ENCODE data around the gene NOS1. TPM values are rescaled to one million over a fixed set of nuclear protein-coding genes. Genes with fewer than 3 reads are reported as not detected.

The NOS1 gene
- total RNA-seq (2021; fragmentation: NEBNext Ultra II Directional; extraction: Animal tissue kit (Norgen Biotek cat#: 25700)) (1.9 and 2.0 TPM in 2 replicates), polyA plus RNA-seq (2011; rRNA removed) (1.5 and 1.8 TPM in 2 replicates), polyA minus RNA-seq (2011; rRNA and poly(A)+ RNA removed) (6.5 and 6.6 TPM in 2 replicates)
- 1.1 TPM for polyA plus RNA-seq (2011; cell fraction: cytosol; rRNA removed)
- polyA plus RNA-seq (2011; cell fraction: nucleus; rRNA removed), result 3.3 TPM
- polyA plus RNA-seq (2012, experiment 1 of 2), result 2.0 to 2.8 TPM (median 2.4 TPM) in 4 replicates
- 0.97 TPM for polyA plus RNA-seq (2012, experiment 2 of 2)
- polyA plus RNA-seq (2013, experiment 1 of 2), result 0.73 TPM
- 0.59 TPM for polyA plus RNA-seq (2013, experiment 2 of 2)
- polyA minus RNA-seq (2011; cell fraction: cytosol; rRNA and poly(A)+ RNA removed), result 2.8 TPM
- 5.0 TPM for polyA minus RNA-seq (2011; cell fraction: nucleus; rRNA and poly(A)+ RNA removed)
- long read RNA-seq, experiment 1, result 0 reads
- long read RNA-seq, experiment 2, result 0 reads

GRCh38 chr12:117361347-117361751 is at the start of gene NOS1:
Gene NOS1, minus strand, starts transcription at chr12:117361626. Its CDS starts 30,557 bp downstream, at chr12:117331069.
- no peak for FAIRE-seq

More at GRCh38 chr12:117361347-117361751, at the start of gene NOS1:
- Histone ChIP-seq H3K4ac (replicated peaks; ENCODE audit: insufficient read length, low read depth, low read length) (no peak within 1 kb of the TSS), H3K9me3 (ENCODE audit: insufficient read depth in 2 of 2, low read depth in 1 of 2, low read length in 1 of 2) (no peaks in the 10 kb centered on the region), H3K4me2 (ENCODE audit: insufficient read depth in 1 of 2, low read depth in 2 of 2, low read length in 2 of 2) (peak within 1 kb of the TSS; percentile 87 to 94), H3K56ac (replicated peaks; ENCODE audit: insufficient read length, low read depth, low read length) (no peak within 1 kb of the TSS), H3K27me3 (replicated peaks in 1 of 4; ENCODE audit: control insufficient read depth in 3 of 4, extremely low read depth in 1 of 4, insufficient read depth in 3 of 4, low read length in 3 of 4) (peaks cover 27 to 73% (median 59%) of the 10 kb centered on the region in 4 experiments), H2BK120ac (replicated peaks; ENCODE audit: low read depth, low read length) (no peak within 1 kb of the TSS), H3K79me2 (ENCODE audit: control insufficient read depth in 1 of 2, insufficient read depth in 2 of 2, low read length in 2 of 2) (no peaks in the 10 kb centered on the region), H3K36me3 (ENCODE audit: control insufficient read depth in 2 of 4, insufficient read depth in 4 of 4, low read length in 3 of 4) (no peaks in the 10 kb centered on the region), H3K14ac (ENCODE audit: insufficient read length) (no peak within 1 kb of the TSS), H3K23me2 (ENCODE audit: low read depth, low read length) (peaks cover 12% of the 10 kb centered on the region), H4K20me1 (replicated peaks in 1 of 2; ENCODE audit: control insufficient read depth in 1 of 2, insufficient read depth in 2 of 2, low read length in 2 of 2) (peaks cover 2 to 3% of the 10 kb centered on the region in 2 experiments), H3K79me1 (ENCODE audit: low read depth, low read length) (no peaks in the 10 kb centered on the region), H3K23ac (ENCODE audit: insufficient read length) (no peak within 1 kb of the TSS), H3K18ac (ENCODE audit: extremely low read depth, low read length) (peak within 1 kb of the TSS; percentile 87), H3K4me3 (ENCODE audit: extremely low read depth in 1 of 4, insufficient read depth in 2 of 4, low read depth in 3 of 4, low read length in 4 of 4) (peak within 1 kb of the TSS; percentile 71 to 84 (median 80)), H2AFZ (ENCODE audit: low read length) (peak within 1 kb of the TSS; percentile 37; the same call in 1 of the 2 replicates), H4K8ac (ENCODE audit: extremely low read depth, insufficient read depth, low read length) (peak within 1 kb of the TSS; percentile 62), H2BK20ac (ENCODE audit: low read length) (no peak within 1 kb of the TSS), H4K5ac (ENCODE audit: insufficient read length, low read depth, low read length) (no peak within 1 kb of the TSS), H4K91ac (replicated peaks; ENCODE audit: insufficient read length, low read length) (peak within 1 kb of the TSS; percentile 71), H2BK12ac (ENCODE audit: low read depth, low read length) (0 out of 2 replicates have a peak within 1 kb of the TSS, but pooled peaks have one; percentile 50), H3K27ac (ENCODE audit: low read depth, low read length) (no peak within 1 kb of the TSS), H3K4me1 (replicated peaks in 1 of 4; ENCODE audit: control insufficient read depth in 3 of 4, insufficient read depth in 4 of 4, low read length in 3 of 4) (peaks cover 0 to 3% (median 2%) of the 10 kb centered on the region in 4 experiments; a peak in 3 of 7 replicates), H3K9ac (replicated peaks in 1 of 4; ENCODE audit: extremely low read depth in 1 of 4, low read depth in 3 of 4, low read length in 3 of 4) (peak within 1 kb of the TSS in 2 of 4 experiments; percentile 51 to 53; a peak in 3 of 7 replicates), H2BK5ac (ENCODE audit: low read depth, low read length) (no peak within 1 kb of the TSS), H2AK5ac (ENCODE audit: low read depth, low read length) (no peak within 1 kb of the TSS), H2BK15ac (ENCODE audit: low read length) (peak within 1 kb of the TSS; percentile 88; the same call in 1 of the 2 replicates)
- TF ChIP-seq ZNF274 (IDR thresholded peaks at IDR 0.05; ENCODE audit: borderline replicate concordance, extremely low read depth, low read length) (no peak), SIN3A (conservative IDR thresholded peaks at IDR 0.05 in 1 of 2, IDR thresholded peaks at IDR 0.05 in 1 of 2; ENCODE audit: low read depth in 1 of 2, low read length in 2 of 2) (peak in 1 of 2 experiments; percentile 3; a peak in 1 of 4 replicates), SUZ12 (IDR thresholded peaks at IDR 0.05; ENCODE audit: low read length) (peak; percentile 15; the same call in 1 of the 2 replicates)
- ChIA-PET POLR2A (ENCODE audit: partially characterized antibody) (interaction anchor here (0.7 kb wide), 1 partner anchor 490 kb away, joined by 3 read pairs; no protein-coding TSS in a partner anchor), CTCF (ENCODE audit: partially characterized antibody) (interaction anchor here (0.7 to 2.2 kb wide), 8 partner anchors 13 to 227 kb away, joined by 3 to 18 read pairs (median 3); no protein-coding TSS in a partner anchor)
- WGBS, 2 experiments (ENCODE audit: extremely low coverage in 1 of 2, insufficient coverage in 1 of 2, insufficient read length in 1 of 2, insufficient replicate concordance in 2 of 2, low coverage in 1 of 2, low lambda C conversion rate in 2 of 2, missing lambda C conversion rate in 1 of 2), result 2% methylated on average over 18 of the region's 33 CpGs; no CpG with 5 or more reads in 1 of the 2 experiments
- DNase-seq (ENCODE audit: low read depth in 1 of 2, low spot score in 2 of 2), result peak in 1 of 2 experiments; percentile 62

Data from H1 (cell line).